ENCODE data around the gene SEZ6.

DNA sequence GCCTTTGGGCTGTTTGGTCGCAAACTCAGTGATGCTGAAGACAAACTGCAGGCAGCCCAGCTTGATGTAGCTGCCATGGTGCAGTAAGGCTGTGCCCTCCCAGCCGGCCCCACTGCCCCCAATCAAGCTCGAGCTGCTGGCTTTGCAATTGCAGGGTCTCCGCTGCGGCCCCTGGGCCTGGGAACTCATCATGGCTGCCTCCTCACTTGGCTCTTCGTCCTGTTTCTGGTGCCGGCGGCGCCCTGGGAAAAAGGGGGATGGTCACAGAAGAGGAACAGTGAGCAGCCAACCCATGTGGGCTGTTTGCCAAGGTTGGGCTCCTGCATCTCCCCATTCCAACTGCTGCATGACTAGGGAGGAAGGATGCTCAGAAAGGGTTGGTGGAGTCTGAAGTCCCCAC is 99.6 kb downstream of the SEZ6 start:
- TF ChIP-seq CTCF (IDR thresholded peaks at IDR 0.05) (no peak), POLR2A (IDR thresholded peaks at IDR 0.05) (no peak)
